NCI-H1694 treated with DMSO at 0.1 percent for 48 hours (cell line): ENCODE data around the gene TPCN2.

Experiments used
- DNase-seq: peaks from one replicate; lab custom pipeline; 2025; lab: John Stamatoyannopoulos, UW

TPCN2 gene

GRCh38 chr11:69058511-69059270, 10.0 kb downstream of the TPCN2 start:
- DNase-seq = no peak

GRCh38 chr11:69059429-69059828, 10.7 kb downstream of the TPCN2 start:
- no peak for DNase-seq

GRCh38 chr11:69059985-69060384, 11.3 kb downstream of the TPCN2 start:
- no peak for DNase-seq

GRCh38 chr11:69060806-69061712, 12.3 kb downstream of the TPCN2 start:
- DNase-seq = no peak

- DNase-seq = no peak
These were observed 13.0 kb downstream of the TPCN2 start for GRCh38 chr11:69061713-69062053.

- DNase-seq = no peak
These were observed 13.6 kb downstream of the TPCN2 start for GRCh38 chr11:69062169-69062855.

GRCh38 chr11:69062873-69063651, 14.3 kb downstream of the TPCN2 start:
- no peak for DNase-seq

- no peak for DNase-seq
These were observed 15.0 kb downstream of the TPCN2 start for GRCh38 chr11:69063652-69064260.

GRCh38 chr11:69064394-69064957, 15.7 kb downstream of the TPCN2 start:
- DNase-seq = no peak

GRCh38 chr11:69065147-69065710, 16.5 kb downstream of the TPCN2 start:
- DNase-seq = no peak

GRCh38 chr11:69066122-69067112, 17.7 kb downstream of the TPCN2 start:
- DNase-seq = no peak

GRCh38 chr11:69067200-69067599, 18.5 kb downstream of the TPCN2 start:
- DNase-seq = no peak

- DNase-seq = no peak
These were observed 22.5 kb downstream of the TPCN2 start for GRCh38 chr11:69071086-69071800.

GRCh38 chr11:69071956-69072355, 23.2 kb downstream of the TPCN2 start:
- DNase-seq = no peak

- no peak for DNase-seq
These were observed 24.7 kb downstream of the TPCN2 start for GRCh38 chr11:69073469-69073868.

GRCh38 chr11:69074375-69075140, 25.8 kb downstream of the TPCN2 start:
- no peak for DNase-seq

- DNase-seq = no peak
These were observed 26.8 kb downstream of the TPCN2 start for GRCh38 chr11:69075421-69076128.
